ENCODE data around the gene SLC16A8. TPM values are rescaled to one million over a fixed set of nuclear protein-coding genes. Genes with fewer than 3 reads are reported as not detected.

The SLC16A8 gene
- total RNA-seq, 1 experiment from 2014 or later: not detected

- no peaks in the 10 kb centered on the region for H3K36me3 ChIP-seq (ENCODE audit: control insufficient read depth in 1 of 2, insufficient read depth in 2 of 2, low read length in 2 of 2)
- H3K27ac ChIP-seq (ENCODE audit: low read depth, low read length): no peak overlapping the region
- TF ChIP-seq SRF (IDR thresholded peaks at IDR 0.05; ENCODE audit: low read depth) (no peak), CTCF (IDR thresholded peaks at IDR 0.05 in 2 of 3, conservative IDR thresholded peaks at IDR 0.05 in 1 of 3; ENCODE audit: borderline replicate concordance in 1 of 3, insufficient read depth in 1 of 3, low read depth in 2 of 3, low read length in 2 of 3) (peak in 1 of 3 experiments; percentile 22; a peak in 1 of 6 replicates), SIN3A (IDR thresholded peaks at IDR 0.05; ENCODE audit: low read depth) (no peak), ATF3 (IDR thresholded peaks at IDR 0.05) (no peak), POLR2A (IDR thresholded peaks at IDR 0.05; ENCODE audit: borderline replicate concordance, extremely low read depth, insufficient read depth, insufficient read length) (no peak)
- ChIA-PET POLR2A (interaction anchor here (0.6 kb wide), 1 partner anchor 516 kb away, joined by 3 read pairs; the partner anchor contains the start of gene GGA1), RAD21 (ENCODE audit: low non-redundant PET in 1 of 2, low total read pairs in 2 of 2, uncharacterized antibody in 2 of 2, unreplicated experiment in 2 of 2) (no interaction called here), CTCF (no interaction called here)
- intact Hi-C loops (cut with micrococcal nuclease): no loop called here
- peaks cover 13 to 16% of the 10 kb centered on the region in 2 experiments for H3K4me1 ChIP-seq (ENCODE audit: control insufficient read depth in 1 of 2, insufficient read depth in 2 of 2, low read length in 2 of 2)
- no peaks in the 10 kb centered on the region for H3K27me3 ChIP-seq (ENCODE audit: insufficient read depth, low read length)
- H3K9ac ChIP-seq (ENCODE audit: low read length): no peak overlapping the region
- H3K4me2 ChIP-seq (ENCODE audit: low read length): no peak overlapping the region
- no peaks in the 10 kb centered on the region for H3K9me3 ChIP-seq (ENCODE audit: control insufficient read depth in 1 of 2, insufficient read depth in 1 of 2, low read depth in 1 of 2, low read length in 2 of 2)
- ATAC-seq: peak; percentile 45
- H4K20me1 ChIP-seq (ENCODE audit: insufficient read depth): no peaks in the 10 kb centered on the region
- H2AFZ ChIP-seq (ENCODE audit: low read depth, low read length, poor library complexity, severe bottlenecking): no peak overlapping the region
- H3K4me3 ChIP-seq (replicated peaks in 1 of 2; ENCODE audit: low read depth in 1 of 2, low read length in 2 of 2): no peak overlapping the region
- no TSS peak for BruUV-seq (replicated peaks)
- no peak for DNase-seq (ENCODE audit: low read depth, low spot score)
- H3K9me2 ChIP-seq (ENCODE audit: insufficient read depth): no peaks in the 10 kb centered on the region
- no peaks in the 10 kb centered on the region for H3K79me2 ChIP-seq (ENCODE audit: insufficient read depth, low read length)
These were observed 40.4 kb upstream of the SLC16A8 start for GRCh38 chr22:38124236-38124974.

GRCh38 chr22:38122616-38123015, 38.6 kb upstream of the SLC16A8 start:
- no peaks in the 10 kb centered on the region for H4K20me1 ChIP-seq (ENCODE audit: insufficient read depth)
- H3K79me2 ChIP-seq (ENCODE audit: insufficient read depth, low read length): no peaks in the 10 kb centered on the region
- peaks cover 13 to 16% of the 10 kb centered on the region in 2 experiments for H3K4me1 ChIP-seq (ENCODE audit: control insufficient read depth in 1 of 2, insufficient read depth in 2 of 2, low read length in 2 of 2)
- no TSS peak for BruUV-seq (replicated peaks)
- ATAC-seq (0 out of 2 replicates have a peak, but pooled peaks have one; percentile 21), DNase-seq (ENCODE audit: low read depth, low spot score) (no peak)
- ChIA-PET POLR2A (no interaction called here), RAD21 (ENCODE audit: low non-redundant PET in 1 of 2, low total read pairs in 2 of 2, uncharacterized antibody in 2 of 2, unreplicated experiment in 2 of 2) (no interaction called here), CTCF (interaction anchor here (0.5 kb wide), 1 partner anchor 81 kb away, joined by 3 read pairs; no protein-coding TSS in a partner anchor)
- H3K9me3 ChIP-seq (ENCODE audit: control insufficient read depth in 1 of 2, insufficient read depth in 1 of 2, low read depth in 1 of 2, low read length in 2 of 2): no peaks in the 10 kb centered on the region
- H2AFZ ChIP-seq (ENCODE audit: low read depth, low read length, poor library complexity, severe bottlenecking): no peak overlapping the region
- TF ChIP-seq SP1 (IDR thresholded peaks at IDR 0.05; ENCODE audit: low read depth): no peak
- TF ChIP-seq POLR2AphosphoS5 (IDR thresholded peaks at IDR 0.05; ENCODE audit: low read depth, low read length): no peak
- no peak for TF ChIP-seq FOSL1 (IDR thresholded peaks at IDR 0.05; ENCODE audit: low read depth)
- no peak for TF ChIP-seq CTCF (IDR thresholded peaks at IDR 0.05 in 2 of 3, conservative IDR thresholded peaks at IDR 0.05 in 1 of 3; ENCODE audit: borderline replicate concordance in 1 of 3, insufficient read depth in 1 of 3, low read depth in 2 of 3, low read length in 2 of 3)
- H3K9me2 ChIP-seq (ENCODE audit: insufficient read depth): no peaks in the 10 kb centered on the region
- no peaks in the 10 kb centered on the region for H3K36me3 ChIP-seq (ENCODE audit: control insufficient read depth in 1 of 2, insufficient read depth in 2 of 2, low read length in 2 of 2)
- H3K27me3 ChIP-seq (ENCODE audit: insufficient read depth, low read length): no peaks in the 10 kb centered on the region
- no peak overlapping the region for H3K4me2 ChIP-seq (ENCODE audit: low read length)
- H3K4me3 ChIP-seq (replicated peaks in 1 of 2; ENCODE audit: low read depth in 1 of 2, low read length in 2 of 2): no peak overlapping the region
- H3K9ac ChIP-seq (ENCODE audit: low read length): no peak overlapping the region
- no peak overlapping the region for H3K27ac ChIP-seq (ENCODE audit: low read depth, low read length)
- intact Hi-C loops (cut with micrococcal nuclease): no loop called here

Data from HCT116 (cell line).